ENCODE data around the gene USP6NL. TPM values are rescaled to one million over a fixed set of nuclear protein-coding genes. Genes with fewer than 3 reads are reported as not detected.

Gene USP6NL
- total RNA-seq, 1 donor from 2014 or later: 39.9 TPM

GRCh38 chr10:11425296-11425610, 186.2 kb downstream of the USP6NL start:
- Histone ChIP-seq H3K36me3 (no peaks in the 10 kb centered on the region), H3K4me2 (no peak overlapping the region), H3K27ac (no peak overlapping the region), H3K9ac (no peak overlapping the region), H3F3A (ENCODE audit: low read depth) (no peaks in the 10 kb centered on the region), H3K27me3 (no peaks in the 10 kb centered on the region), H4K20me1 (ENCODE audit: low read depth) (no peaks in the 10 kb centered on the region), H3K4me3 (no peak overlapping the region), H3K79me2 (ENCODE audit: low read depth) (no peaks in the 10 kb centered on the region), H2AFZ (replicated peaks) (peak overlapping the region; percentile 28), H3K9me3 (ENCODE audit: low read depth) (no peaks in the 10 kb centered on the region), H3K4me1 (no peaks in the 10 kb centered on the region)
- peaks cover 3% of the 10 kb centered on the region for H3K4me1 Mint-ChIP-seq
- H3K9me3 Mint-ChIP-seq: peaks cover 19% of the 10 kb centered on the region
- peaks cover 9% of the 10 kb centered on the region for H3K27me3 Mint-ChIP-seq (ENCODE audit: insufficient read depth, low read depth)
- no peaks in the 10 kb centered on the region for H3K36me3 Mint-ChIP-seq
- H3K4me3 Mint-ChIP-seq: no peak overlapping the region
- TF ChIP-seq EZH2 (IDR thresholded peaks at IDR 0.05) (no peak), EZH2phosphoT487 (IDR thresholded peaks at IDR 0.05) (no peak)
- TF ChIP-seq, protein P1, sequence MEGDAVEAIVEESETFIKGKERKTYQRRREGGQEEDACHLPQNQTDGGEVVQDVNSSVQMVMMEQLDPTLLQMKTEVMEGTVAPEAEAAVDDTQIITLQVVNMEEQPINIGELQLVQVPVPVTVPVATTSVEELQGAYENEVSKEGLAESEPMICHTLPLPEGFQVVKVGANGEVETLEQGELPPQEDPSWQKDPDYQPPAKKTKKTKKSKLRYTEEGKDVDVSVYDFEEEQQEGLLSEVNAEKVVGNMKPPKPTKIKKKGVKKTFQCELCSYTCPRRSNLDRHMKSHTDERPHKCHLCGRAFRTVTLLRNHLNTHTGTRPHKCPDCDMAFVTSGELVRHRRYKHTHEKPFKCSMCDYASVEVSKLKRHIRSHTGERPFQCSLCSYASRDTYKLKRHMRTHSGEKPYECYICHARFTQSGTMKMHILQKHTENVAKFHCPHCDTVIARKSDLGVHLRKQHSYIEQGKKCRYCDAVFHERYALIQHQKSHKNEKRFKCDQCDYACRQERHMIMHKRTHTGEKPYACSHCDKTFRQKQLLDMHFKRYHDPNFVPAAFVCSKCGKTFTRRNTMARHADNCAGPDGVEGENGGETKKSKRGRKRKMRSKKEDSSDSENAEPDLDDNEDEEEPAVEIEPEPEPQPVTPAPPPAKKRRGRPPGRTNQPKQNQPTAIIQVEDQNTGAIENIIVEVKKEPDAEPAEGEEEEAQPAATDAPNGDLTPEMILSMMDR (IDR thresholded peaks at IDR 0.05): no peak
- peak overlapping the region; percentile 29 for H3K27ac Mint-ChIP-seq
- no peak for DNase-seq (ENCODE audit: low spot score)

DNA sequence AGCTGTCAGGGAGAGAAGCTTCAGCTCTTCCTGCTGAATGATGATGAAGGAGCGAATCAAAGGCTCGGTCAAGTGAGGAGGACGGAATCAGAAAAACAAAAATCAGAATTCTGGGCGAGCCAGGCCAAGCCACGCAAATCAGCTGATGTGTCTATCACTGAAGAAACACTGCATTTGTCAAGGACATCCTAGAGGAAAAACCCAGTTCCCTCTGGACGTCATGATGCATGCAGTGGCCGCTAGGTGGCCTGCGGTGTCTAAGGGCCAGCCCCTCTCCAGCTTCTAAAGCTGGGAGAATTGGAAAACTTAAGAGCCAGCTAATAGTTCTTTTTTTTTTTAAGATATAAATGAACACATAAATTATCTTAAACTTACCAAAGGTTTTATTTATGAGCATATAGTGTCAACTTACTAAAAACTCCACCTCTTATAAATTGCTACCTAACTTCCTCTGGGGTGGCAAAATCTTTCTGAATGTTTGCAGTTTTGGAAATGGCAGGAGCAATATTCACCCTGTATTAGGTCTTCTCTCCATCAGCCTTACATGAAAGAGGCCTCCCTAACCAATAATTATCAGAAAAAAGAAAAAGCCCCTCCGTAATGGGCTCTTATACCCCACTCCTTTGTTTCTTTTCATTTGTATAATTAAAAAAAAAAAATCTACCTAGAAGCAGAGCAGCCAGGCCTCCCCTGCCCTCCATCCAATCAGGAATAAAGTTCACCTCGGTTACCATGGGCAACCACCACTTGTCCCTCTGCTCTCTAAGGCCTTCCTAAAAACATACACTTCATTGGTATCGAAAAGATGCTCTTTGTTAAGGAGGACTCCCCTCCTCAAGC, 186.8 kb downstream of the USP6NL start:
- Histone ChIP-seq H3K9ac (no peak overlapping the region), H3K79me2 (ENCODE audit: low read depth) (no peaks in the 10 kb centered on the region), H3K4me3 (no peak overlapping the region), H3K9me3 (ENCODE audit: low read depth) (no peaks in the 10 kb centered on the region), H3F3A (ENCODE audit: low read depth) (no peaks in the 10 kb centered on the region), H3K27me3 (no peaks in the 10 kb centered on the region), H3K4me1 (no peaks in the 10 kb centered on the region), H3K27ac (no peak overlapping the region), H2AFZ (replicated peaks) (peak overlapping the region; percentile 28), H4K20me1 (ENCODE audit: low read depth) (no peaks in the 10 kb centered on the region), H3K4me2 (no peak overlapping the region), H3K36me3 (no peaks in the 10 kb centered on the region)
- peak overlapping the region; percentile 29 for H3K27ac Mint-ChIP-seq
- peak; percentile 79 for DNase-seq (ENCODE audit: low spot score)
- TF ChIP-seq, protein P1 (IDR thresholded peaks at IDR 0.05): peak; percentile 95
- TF ChIP-seq EZH2 (IDR thresholded peaks at IDR 0.05): no peak
- H3K4me3 Mint-ChIP-seq: no peak overlapping the region
- peaks cover 3% of the 10 kb centered on the region for H3K4me1 Mint-ChIP-seq
- no peaks in the 10 kb centered on the region for H3K36me3 Mint-ChIP-seq
- H3K27me3 Mint-ChIP-seq (ENCODE audit: insufficient read depth, low read depth): peaks cover 9% of the 10 kb centered on the region
- peaks cover 23% of the 10 kb centered on the region for H3K9me3 Mint-ChIP-seq

DNA sequence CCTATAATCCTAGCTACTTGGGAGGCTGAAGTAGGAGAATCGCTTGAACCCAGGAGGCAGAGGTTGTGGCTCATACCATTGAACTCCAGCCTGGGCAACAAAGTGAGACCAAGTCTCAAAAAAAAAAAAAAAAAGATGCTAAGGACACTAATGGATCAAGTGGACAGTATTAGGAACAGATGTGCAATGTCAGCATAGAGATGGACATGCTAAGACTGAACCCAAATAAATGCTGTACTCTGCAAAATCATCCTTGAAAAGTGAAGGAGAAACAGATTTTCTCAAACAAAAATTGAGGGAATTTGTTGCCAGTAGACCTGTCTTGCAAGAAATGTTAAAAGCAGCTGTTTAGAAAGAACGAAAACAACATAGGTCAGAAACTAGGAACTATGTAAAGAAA, 194.5 kb downstream of the USP6NL start:
- no peak overlapping the region for H3K4me3 Mint-ChIP-seq
- H3K27ac Mint-ChIP-seq: no peak overlapping the region
- no peaks in the 10 kb centered on the region for H3K36me3 ChIP-seq
- no peaks in the 10 kb centered on the region for H3K36me3 Mint-ChIP-seq
- H3K9ac ChIP-seq: no peak overlapping the region
- no peak overlapping the region for H3K4me2 ChIP-seq
- no peaks in the 10 kb centered on the region for H3F3A ChIP-seq (ENCODE audit: low read depth)
- H3K27me3 Mint-ChIP-seq (ENCODE audit: insufficient read depth, low read depth): peaks cover 2% of the 10 kb centered on the region
- H3K4me1 Mint-ChIP-seq: no peaks in the 10 kb centered on the region
- H3K9me3 ChIP-seq (ENCODE audit: low read depth): no peaks in the 10 kb centered on the region
- H3K27ac ChIP-seq: no peak overlapping the region
- H4K20me1 ChIP-seq (ENCODE audit: low read depth): no peaks in the 10 kb centered on the region
- H3K4me1 ChIP-seq: no peaks in the 10 kb centered on the region
- H2AFZ ChIP-seq (replicated peaks): no peak overlapping the region
- TF ChIP-seq EZH2phosphoT487 (IDR thresholded peaks at IDR 0.05): no peak
- TF ChIP-seq EZH2 (IDR thresholded peaks at IDR 0.05): no peak
- TF ChIP-seq, protein P1 (IDR thresholded peaks at IDR 0.05): no peak
- no peak for DNase-seq (ENCODE audit: low spot score)
- H3K79me2 ChIP-seq (ENCODE audit: low read depth): no peaks in the 10 kb centered on the region
- H3K27me3 ChIP-seq: no peaks in the 10 kb centered on the region
- H3K4me3 ChIP-seq: no peak overlapping the region
- peaks cover 23% of the 10 kb centered on the region for H3K9me3 Mint-ChIP-seq
